ENCODE measurements around the gene PLEKHM3. TPM values are rescaled to one million over a fixed set of nuclear protein-coding genes. Genes with fewer than 3 reads are reported as not detected.
A peak's percentile ranks its signal among the peaks of the same experiment; 100 is the strongest.

Gene PLEKHM3
- total RNA-seq, 2 experiments from 2014 or later = 11.3 to 11.6 TPM

GRCh38 chr2:207978177-207978948 is 47.0 kb downstream of the PLEKHM3 start:
- Mint-ChIP-seq H3K36me3 (ENCODE audit: low read depth) (peaks cover 28% of the 10 kb centered on the region), H3K27me3 (no peaks in the 10 kb centered on the region), H3K9me3 (no peaks in the 10 kb centered on the region), H3K4me1 (ENCODE audit: low read depth) (peaks cover 9% of the 10 kb centered on the region), H3K27ac (no peak overlapping the region), H3K4me3 (no peak overlapping the region)
- intact Hi-C loops (cut with DNase I, micrococcal nuclease) = loop anchor here in 1 of 2 experiments (10.0 kb wide), 1 partner anchor 464 kb away; no protein-coding TSS in a partner anchor
- H3K27ac ChIP-seq (ENCODE audit: low read depth in 1 of 2, low read length in 2 of 2) = no peak overlapping the region
- H3K4me3 ChIP-seq (ENCODE audit: low read length) = no peak overlapping the region
- peaks cover 16% of the 10 kb centered on the region for H3K36me3 ChIP-seq (ENCODE audit: insufficient read depth, low read length)
- TF ChIP-seq CTCF (IDR thresholded peaks at IDR 0.05) = no peak
- CTCF ChIA-PET = no interaction called here
- H3K4me1 ChIP-seq (ENCODE audit: insufficient read depth, low read length) = no peaks in the 10 kb centered on the region
- H3K9me3 ChIP-seq (ENCODE audit: control insufficient read depth in 1 of 2, insufficient read depth in 1 of 2, low read length in 2 of 2) = no peaks in the 10 kb centered on the region
- ATAC-seq (ENCODE audit: poor library complexity) = no peak
- POLR2A ChIA-PET = no interaction called here
- DNase-seq = no peak
- no peaks in the 10 kb centered on the region for H3K27me3 ChIP-seq (ENCODE audit: control insufficient read depth in 1 of 2, insufficient read depth in 2 of 2, low read length in 2 of 2)

GRCh38 chr2:207975921-207976320 is 49.4 kb downstream of the PLEKHM3 start:
- H3K27me3 Mint-ChIP-seq = no peaks in the 10 kb centered on the region
- no peaks in the 10 kb centered on the region for H3K27me3 ChIP-seq (ENCODE audit: control insufficient read depth in 1 of 2, insufficient read depth in 2 of 2, low read length in 2 of 2)
- ATAC-seq (ENCODE audit: poor library complexity) (no peak), DNase-seq (no peak)
- peaks cover 16% of the 10 kb centered on the region for H3K36me3 ChIP-seq (ENCODE audit: insufficient read depth, low read length)
- intact Hi-C loops (cut with DNase I, micrococcal nuclease) = loop anchor here in 1 of 2 experiments (10.0 kb wide), 1 partner anchor 461 kb away; no protein-coding TSS in a partner anchor
- H3K4me1 ChIP-seq (ENCODE audit: insufficient read depth, low read length) = no peaks in the 10 kb centered on the region
- ChIA-PET POLR2A (no interaction called here), CTCF (no interaction called here)
- TF ChIP-seq CTCF (IDR thresholded peaks at IDR 0.05) = no peak
- H3K27ac Mint-ChIP-seq = no peak overlapping the region
- H3K4me3 Mint-ChIP-seq = no peak overlapping the region
- H3K9me3 ChIP-seq (ENCODE audit: control insufficient read depth in 1 of 2, insufficient read depth in 1 of 2, low read length in 2 of 2) = no peaks in the 10 kb centered on the region
- peaks cover 27% of the 10 kb centered on the region for H3K4me1 Mint-ChIP-seq (ENCODE audit: low read depth)
- H3K9me3 Mint-ChIP-seq = no peaks in the 10 kb centered on the region
- no peak overlapping the region for H3K27ac ChIP-seq (ENCODE audit: low read depth in 1 of 2, low read length in 2 of 2)
- peaks cover 28% of the 10 kb centered on the region for H3K36me3 Mint-ChIP-seq (ENCODE audit: low read depth)
- H3K4me3 ChIP-seq (ENCODE audit: low read length) = no peak overlapping the region

DNA sequence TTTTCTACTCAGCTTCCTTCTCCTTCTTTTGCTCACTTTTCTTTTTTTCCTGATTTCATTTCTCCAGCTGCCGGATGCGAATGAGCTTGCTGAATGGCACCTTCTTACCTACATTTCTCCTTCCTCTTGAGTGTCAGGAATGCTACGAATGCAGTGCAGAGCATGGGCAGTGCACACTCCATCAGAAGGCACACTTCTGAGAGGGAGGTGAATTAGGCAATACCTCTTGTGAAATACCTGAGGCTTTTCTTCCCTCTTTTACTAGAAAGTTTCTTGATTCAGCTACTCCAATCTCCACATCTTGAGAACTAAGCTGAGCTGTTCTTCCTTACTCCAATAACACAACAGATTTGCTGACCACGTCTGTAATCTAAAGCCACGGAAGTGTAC is 51.1 kb downstream of the PLEKHM3 start:
- Histone ChIP-seq H3K4me3 (ENCODE audit: low read length) (no peak overlapping the region), H3K27ac (ENCODE audit: low read depth in 1 of 2, low read length in 2 of 2) (no peak overlapping the region), H3K27me3 (ENCODE audit: control insufficient read depth in 1 of 2, insufficient read depth in 2 of 2, low read length in 2 of 2) (no peaks in the 10 kb centered on the region), H3K36me3 (ENCODE audit: insufficient read depth, low read length) (peaks cover 16% of the 10 kb centered on the region), H3K9me3 (ENCODE audit: control insufficient read depth in 1 of 2, insufficient read depth in 1 of 2, low read length in 2 of 2) (no peaks in the 10 kb centered on the region), H3K4me1 (ENCODE audit: insufficient read depth, low read length) (no peaks in the 10 kb centered on the region)
- H3K36me3 Mint-ChIP-seq (ENCODE audit: low read depth) = peaks cover 28% of the 10 kb centered on the region
- TF ChIP-seq CTCF (IDR thresholded peaks at IDR 0.05) = no peak
- peaks cover 44% of the 10 kb centered on the region for H3K4me1 Mint-ChIP-seq (ENCODE audit: low read depth)
- POLR2A ChIA-PET = no interaction called here
- CTCF ChIA-PET = interaction anchor here (0.8 kb wide), 1 partner anchor 51 kb away, joined by 3 read pairs; no protein-coding TSS in a partner anchor
- ATAC-seq (ENCODE audit: poor library complexity) (no peak), DNase-seq (peak in 2 of 14 experiments; percentile 4 to 8)
- no peak overlapping the region for H3K4me3 Mint-ChIP-seq
- intact Hi-C loops (cut with DNase I, micrococcal nuclease) = loop anchor here in 1 of 2 experiments (10.0 kb wide), 1 partner anchor 459 kb away; no protein-coding TSS in a partner anchor
- no peaks in the 10 kb centered on the region for H3K27me3 Mint-ChIP-seq
- H3K9me3 Mint-ChIP-seq = no peaks in the 10 kb centered on the region
- no peak overlapping the region for H3K27ac Mint-ChIP-seq

All from CD4-positive, alpha-beta T cell (primary cell).